Smooth muscle cell (in vitro differentiated cells): ENCODE measurements around the gene LPAR3. TPM values are rescaled to one million over a fixed set of nuclear protein-coding genes. Genes with fewer than 3 reads are reported as not detected.

Source experiments
- DNase-seq: peaks from one replicate; lab custom pipeline; 2025; ENCODE audit not compliant: unreplicated experiment; lab: John Stamatoyannopoulos, UW
- H2AFZ ChIP-seq: fragments of 200-600 bp; sonication (generic); 2 replicates; pipeline ENCODE4 v1.6.0; 2016; ENCODE audit warnings: antibody characterized with exemption, low read depth, mild to moderate bottlenecking
- H3F3A ChIP-seq: fragments of 200-600 bp; sonication (generic); 2 replicates; pipeline ENCODE4 v1.6.0; 2017; ENCODE audit warnings: antibody characterized with exemption, low read depth
- H3K27ac ChIP-seq: fragments of 200-600 bp; sonication (generic); 2 replicates; pipeline ENCODE4 v1.5.1; 2016; ENCODE audit warnings: low read depth, mild to moderate bottlenecking
- H3K27me3 ChIP-seq: fragments of 200-600 bp; sonication (generic); 2 replicates; pipeline ENCODE4 v1.6.1; 2016; ENCODE audit warnings: low read depth, mild to moderate bottlenecking
- H3K36me3 ChIP-seq: fragments of 200-600 bp; sonication (generic); 2 replicates; pipeline ENCODE4 v1.5.1; 2016; ENCODE audit warnings: low read depth
- H3K4me1 ChIP-seq: fragments of 200-600 bp; sonication (generic); 2 replicates; pipeline ENCODE4 v1.5.1; 2016; ENCODE audit warnings: low read depth
- H3K4me2 ChIP-seq: fragments of 200-600 bp; sonication (generic); 2 replicates; pipeline ENCODE4 v1.6.0; 2016; ENCODE audit warnings: mild to moderate bottlenecking
- H3K4me3 ChIP-seq: fragments of 200-600 bp; sonication (generic); 2 replicates; pipeline ENCODE4 v1.5.1; 2016; ENCODE audit warnings: mild to moderate bottlenecking
- H3K79me2 ChIP-seq: fragments of 200-600 bp; sonication (generic); 2 replicates; pipeline ENCODE4 v1.6.0; 2016; ENCODE audit warnings: low read depth, mild to moderate bottlenecking
- H3K9ac ChIP-seq: fragments of 200-600 bp; sonication (generic); 2 replicates; pipeline ENCODE4 v1.6.0; 2016; ENCODE audit warnings: low read depth
- H3K9me3 ChIP-seq: fragments of 200-600 bp; sonication (generic); replicated peaks from 2 replicates; pipeline ENCODE4 v1.5.1; 2016; ENCODE audit warnings: low read depth
- H4K20me1 ChIP-seq: fragments of 200-600 bp; sonication (generic); 2 replicates; pipeline ENCODE4 v1.6.0; 2016; ENCODE audit warnings: low read depth
- WGBS: methylation state at CpG from one replicate; pipeline ENCODE4 v1.1.7; 2016; ENCODE audit warnings: low lambda C conversion rate; 5-methylcytosine and 5-hydroxymethylcytosine counted together
- polyA plus RNA-seq: library from polyadenylated mRNA; unstranded; fragments of >200 nt; fragmentation: Nextera tagmentation; extraction: Ambion mirVana; gene quantifications from 2 replicates; pipeline ENCODE4 v1.2.1, GENCODE V29; 2016
- total RNA-seq: library from RNA; depleted of rRNA; stranded (reverse); fragments of >200 nt; gene quantifications from 2 replicates; pipeline ENCODE4 v1.2.3, GENCODE V29; 2014
- TF ChIP-seq, protein P1 (sequence below): fragments of 200-600 bp; sonication (generic); IDR thresholded peaks from 2 replicates; pipeline ENCODE4 v1.5.1; 2017; ENCODE audit warnings: borderline replicate concordance, mild to moderate bottlenecking, antibody characterized with exemption; ENCODE audit not compliant: insufficient read depth, poor library complexity, severe bottlenecking

The LPAR3 gene
- total and polyA plus RNA-seq, 2 experiments from 2014 or later: 0.78 to 0.94 TPM

DNA sequence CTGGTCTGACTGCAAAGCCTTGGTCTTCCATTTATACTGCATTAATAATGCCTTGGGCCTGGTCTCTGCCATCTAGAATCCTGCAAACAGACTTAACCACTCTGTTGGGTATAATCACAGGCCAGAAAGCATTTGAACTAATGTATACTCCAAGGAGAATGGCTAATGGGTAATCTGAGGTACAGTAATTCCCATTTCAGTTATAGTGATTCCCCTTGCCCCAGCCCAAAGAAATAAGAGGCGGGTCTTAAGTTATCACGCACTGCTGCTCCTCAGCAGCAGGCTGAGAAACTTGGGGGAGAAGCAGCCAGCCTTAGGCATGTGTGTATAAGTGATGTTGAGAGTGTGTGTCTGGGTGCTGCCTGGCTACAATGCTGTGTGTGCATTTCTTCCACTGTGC is 2.4 kb downstream of the LPAR3 start:
- no peak for DNase-seq
- Histone ChIP-seq H3K4me1 (peaks cover 5% of the 10 kb centered on the region), H4K20me1 (no peaks in the 10 kb centered on the region), H3K79me2 (no peaks in the 10 kb centered on the region), H3K27ac (no peak overlapping the region), H3F3A (no peaks in the 10 kb centered on the region), H3K4me3 (no peak overlapping the region), H2AFZ (no peak overlapping the region), H3K9ac (no peak overlapping the region), H3K9me3 (no peaks in the 10 kb centered on the region), H3K27me3 (peaks cover 52% of the 10 kb centered on the region), H3K4me2 (no peak overlapping the region), H3K36me3 (no peaks in the 10 kb centered on the region)
- 90% methylated on average over 2 of the region's 2 CpGs for WGBS
- TF ChIP-seq, protein P1, sequence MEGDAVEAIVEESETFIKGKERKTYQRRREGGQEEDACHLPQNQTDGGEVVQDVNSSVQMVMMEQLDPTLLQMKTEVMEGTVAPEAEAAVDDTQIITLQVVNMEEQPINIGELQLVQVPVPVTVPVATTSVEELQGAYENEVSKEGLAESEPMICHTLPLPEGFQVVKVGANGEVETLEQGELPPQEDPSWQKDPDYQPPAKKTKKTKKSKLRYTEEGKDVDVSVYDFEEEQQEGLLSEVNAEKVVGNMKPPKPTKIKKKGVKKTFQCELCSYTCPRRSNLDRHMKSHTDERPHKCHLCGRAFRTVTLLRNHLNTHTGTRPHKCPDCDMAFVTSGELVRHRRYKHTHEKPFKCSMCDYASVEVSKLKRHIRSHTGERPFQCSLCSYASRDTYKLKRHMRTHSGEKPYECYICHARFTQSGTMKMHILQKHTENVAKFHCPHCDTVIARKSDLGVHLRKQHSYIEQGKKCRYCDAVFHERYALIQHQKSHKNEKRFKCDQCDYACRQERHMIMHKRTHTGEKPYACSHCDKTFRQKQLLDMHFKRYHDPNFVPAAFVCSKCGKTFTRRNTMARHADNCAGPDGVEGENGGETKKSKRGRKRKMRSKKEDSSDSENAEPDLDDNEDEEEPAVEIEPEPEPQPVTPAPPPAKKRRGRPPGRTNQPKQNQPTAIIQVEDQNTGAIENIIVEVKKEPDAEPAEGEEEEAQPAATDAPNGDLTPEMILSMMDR: no peak

- TF ChIP-seq, protein P1: no peak
- 80% methylated on average over 5 of the region's 5 CpGs for WGBS
- no peaks in the 10 kb centered on the region for H3F3A ChIP-seq
- H3K79me2 ChIP-seq: no peaks in the 10 kb centered on the region
- no peak overlapping the region for H2AFZ ChIP-seq
- no peaks in the 10 kb centered on the region for H3K9me3 ChIP-seq
- H3K9ac ChIP-seq: no peak overlapping the region
- no peak overlapping the region for H3K4me3 ChIP-seq
- H3K36me3 ChIP-seq: no peaks in the 10 kb centered on the region
- no peak overlapping the region for H3K4me2 ChIP-seq
- H3K27me3 ChIP-seq: peaks cover 40% of the 10 kb centered on the region
- DNase-seq: no peak
- H3K4me1 ChIP-seq: peaks cover 5% of the 10 kb centered on the region
- H3K27ac ChIP-seq: no peak overlapping the region
- H4K20me1 ChIP-seq: no peaks in the 10 kb centered on the region
These were observed 3.6 kb downstream of the LPAR3 start for GRCh38 chr1:84889437-84889836.

DNA sequence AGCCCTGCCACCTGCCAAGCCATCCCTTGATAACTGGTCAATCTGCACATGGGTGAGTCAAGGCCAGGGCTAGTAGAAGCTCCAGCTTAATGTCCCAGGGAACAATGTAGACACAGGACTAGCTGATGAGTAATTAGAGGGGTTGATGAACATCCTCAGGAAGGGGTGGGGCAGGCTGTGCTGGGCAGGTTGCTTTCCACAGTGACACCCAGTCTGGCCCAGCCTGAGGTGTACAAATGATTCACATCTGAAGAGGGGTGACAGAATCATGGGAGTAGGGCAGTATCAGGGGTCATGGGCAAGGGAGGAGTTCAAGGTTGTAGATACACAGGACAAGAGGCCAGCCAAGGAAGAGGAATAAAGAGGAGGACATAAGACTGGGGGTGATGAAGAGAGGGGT is 4.3 kb downstream of the LPAR3 start:
- Histone ChIP-seq H3K9ac (no peak overlapping the region), H3F3A (no peaks in the 10 kb centered on the region), H3K79me2 (no peaks in the 10 kb centered on the region), H3K27me3 (peaks cover 34% of the 10 kb centered on the region), H3K4me1 (peaks cover 7% of the 10 kb centered on the region), H3K4me3 (no peak overlapping the region), H3K27ac (no peak overlapping the region), H4K20me1 (no peaks in the 10 kb centered on the region), H3K4me2 (no peak overlapping the region), H3K36me3 (no peaks in the 10 kb centered on the region), H2AFZ (no peak overlapping the region), H3K9me3 (no peaks in the 10 kb centered on the region)
- TF ChIP-seq, protein P1: no peak
- DNase-seq: no peak

GRCh38 chr1:84887261-84887934 is 5.6 kb downstream of the LPAR3 start:
- no peak overlapping the region for H2AFZ ChIP-seq
- no peak for DNase-seq
- H3F3A ChIP-seq: no peaks in the 10 kb centered on the region
- peaks cover 20% of the 10 kb centered on the region for H3K27me3 ChIP-seq
- H3K79me2 ChIP-seq: no peaks in the 10 kb centered on the region
- H3K9ac ChIP-seq: no peak overlapping the region
- TF ChIP-seq, protein P1: no peak
- WGBS: 88% methylated on average over 4 of the region's 4 CpGs
- H3K4me2 ChIP-seq: no peak overlapping the region
- no peak overlapping the region for H3K27ac ChIP-seq
- peaks cover 9% of the 10 kb centered on the region for H3K4me1 ChIP-seq
- no peaks in the 10 kb centered on the region for H4K20me1 ChIP-seq
- H3K36me3 ChIP-seq: no peaks in the 10 kb centered on the region
- no peak overlapping the region for H3K4me3 ChIP-seq
- no peaks in the 10 kb centered on the region for H3K9me3 ChIP-seq
